Natural killer cell treated with Interleukin-12 subunit alpha and Interleukin-12 subunit beta and Interleukin-15 and Interleukin-18, amount 100 ng/mL, for 72 hours (primary cell): Measurements from ENCODE around the gene SYTL2. TPM values are rescaled to one million over a fixed set of nuclear protein-coding genes. Genes with fewer than 3 reads are reported as not detected.

Experiments
- ATAC-seq, 2 donors: fragments of 150-1000 bp; cut with Tn5 transposase in 1 of 2; sonication (Bioruptor Pico), chemical (Tn5 transposase) in 1 of 2; 2 replicates each; pipeline ENCODE4 v1.10.0; 2021
- DNase-seq: peaks from one replicate; pipeline ENCODE4 v3.0.0; 2022; ENCODE audit warnings: low spot score
- H3K27ac Mint-ChIP-seq, 2 donors: 1 replicate in 1 of 2; 2 replicates in 1 of 2; pipeline ENCODE4 v1.8.0; 2022; ENCODE audit warnings: mixed read lengths in 2 of 2, mild to moderate bottlenecking in 1 of 2, moderate library complexity in 1 of 2
- H3K27me3 Mint-ChIP-seq, 2 donors: 1 replicate in 1 of 2; 2 replicates in 1 of 2; pipeline ENCODE4 v1.8.0; 2022; ENCODE audit warnings: mixed read lengths in 2 of 2
- H3K36me3 Mint-ChIP-seq: one replicate; pipeline ENCODE4 v1.8.0; 2022; ENCODE audit warnings: mixed read lengths
- H3K4me1 Mint-ChIP-seq, 2 donors: 1 replicate in 1 of 2; 2 replicates in 1 of 2; pipeline ENCODE4 v1.8.0; 2022; ENCODE audit warnings: low read depth in 2 of 2, mixed read lengths in 2 of 2, mild to moderate bottlenecking in 1 of 2
- H3K4me3 Mint-ChIP-seq: one replicate; pipeline ENCODE4 v1.8.0; 2022; ENCODE audit warnings: mixed read lengths
- H3K9me3 Mint-ChIP-seq: 2 replicates; pipeline ENCODE4 v1.8.0; 2022; ENCODE audit warnings: mixed read lengths
- total RNA-seq, 2 donors: library from RNA; stranded (reverse); gene quantifications; one replicate each; pipeline ENCODE4 v1.2.3, GENCODE V29; 2022

The SYTL2 gene
- total RNA-seq, 2 donors from 2014 or later: 68.8 to 74.8 TPM

- no peak overlapping the region for H3K4me3 Mint-ChIP-seq
Observed at GRCh38 chr11:85774256-85775101, 36.5 kb downstream of the SYTL2 start.

GRCh38 chr11:85772695-85773094 lies 38.2 kb downstream of the SYTL2 start:
- peak overlapping the region in 1 of 2 donors; percentile 17 for H3K27ac Mint-ChIP-seq
- H3K4me1 Mint-ChIP-seq: peaks cover 63 to 66% of the 10 kb centered on the region in 2 donors
- H3K9me3 Mint-ChIP-seq: peaks cover 7% of the 10 kb centered on the region
- H3K27me3 Mint-ChIP-seq: no peaks in the 10 kb centered on the region
- no peak for DNase-seq
- ATAC-seq: no peak
- peaks cover 15% of the 10 kb centered on the region for H3K36me3 Mint-ChIP-seq
- H3K4me3 Mint-ChIP-seq: no peak overlapping the region

More at GRCh38 chr11:85774256-85775101, 36.5 kb downstream of the SYTL2 start:
- H3K4me1 Mint-ChIP-seq: peaks cover 45 to 53% of the 10 kb centered on the region in 2 donors
- H3K36me3 Mint-ChIP-seq: peaks cover 8% of the 10 kb centered on the region
- peaks cover 7% of the 10 kb centered on the region for H3K9me3 Mint-ChIP-seq
- no peak for DNase-seq
- ATAC-seq: no peak
- no peaks in the 10 kb centered on the region for H3K27me3 Mint-ChIP-seq
- H3K27ac Mint-ChIP-seq: peak overlapping the region in 1 of 2 donors; percentile 99

GRCh38 chr11:85771568-85771967 lies 39.4 kb downstream of the SYTL2 start:
- Mint-ChIP-seq H3K9me3 (peaks cover 7% of the 10 kb centered on the region), H3K36me3 (peaks cover 15% of the 10 kb centered on the region), H3K27ac (no peak overlapping the region), H3K27me3 (no peaks in the 10 kb centered on the region), H3K4me1 (peaks cover 64 to 65% of the 10 kb centered on the region in 2 donors), H3K4me3 (no peak overlapping the region)
- ATAC-seq (no peak), DNase-seq (no peak)

GRCh38 chr11:85769771-85770170 lies 41.2 kb downstream of the SYTL2 start:
- DNase-seq (no peak), ATAC-seq (peak in 1 of 2 donors; percentile 20)
- peak overlapping the region in 1 of 2 donors; percentile 25 for H3K27ac Mint-ChIP-seq
- peaks cover 7% of the 10 kb centered on the region for H3K9me3 Mint-ChIP-seq
- H3K36me3 Mint-ChIP-seq: peaks cover 15% of the 10 kb centered on the region
- H3K4me1 Mint-ChIP-seq: peaks cover 57 to 59% of the 10 kb centered on the region in 2 donors
- H3K4me3 Mint-ChIP-seq: no peak overlapping the region
- H3K27me3 Mint-ChIP-seq: no peaks in the 10 kb centered on the region

- ATAC-seq: no peak
- H3K36me3 Mint-ChIP-seq: peaks cover 15% of the 10 kb centered on the region
- no peaks in the 10 kb centered on the region for H3K27me3 Mint-ChIP-seq
- H3K27ac Mint-ChIP-seq: peak overlapping the region; percentile 3 to 25
- H3K4me1 Mint-ChIP-seq: peaks cover 59% of the 10 kb centered on the region in 2 donors
- peaks cover 7% of the 10 kb centered on the region for H3K9me3 Mint-ChIP-seq
- H3K4me3 Mint-ChIP-seq: no peak overlapping the region
- no peak for DNase-seq
Observed at GRCh38 chr11:85768473-85769146, 42.3 kb downstream of the SYTL2 start.

- DNase-seq (no peak), ATAC-seq (no peak)
- H3K27me3 Mint-ChIP-seq: no peaks in the 10 kb centered on the region
- no peak overlapping the region for H3K4me3 Mint-ChIP-seq
- H3K36me3 Mint-ChIP-seq: peaks cover 15% of the 10 kb centered on the region
- peaks cover 7% of the 10 kb centered on the region for H3K9me3 Mint-ChIP-seq
- H3K4me1 Mint-ChIP-seq: peaks cover 60 to 63% of the 10 kb centered on the region in 2 donors
- H3K27ac Mint-ChIP-seq: peak overlapping the region in 1 of 2 donors; percentile 25
Observed at GRCh38 chr11:85767246-85767945, 43.5 kb downstream of the SYTL2 start.

GRCh38 chr11:85766721-85767161 lies 44.2 kb downstream of the SYTL2 start:
- no peak overlapping the region for H3K4me3 Mint-ChIP-seq
- peaks cover 64 to 68% of the 10 kb centered on the region in 2 donors for H3K4me1 Mint-ChIP-seq
- H3K9me3 Mint-ChIP-seq: peaks cover 7% of the 10 kb centered on the region
- no peak for DNase-seq
- H3K27me3 Mint-ChIP-seq: no peaks in the 10 kb centered on the region
- H3K27ac Mint-ChIP-seq: no peak overlapping the region
- ATAC-seq: no peak
- peaks cover 15% of the 10 kb centered on the region for H3K36me3 Mint-ChIP-seq

GRCh38 chr11:85764796-85765195 lies 46.1 kb downstream of the SYTL2 start:
- DNase-seq (no peak), ATAC-seq (no peak)
- H3K27me3 Mint-ChIP-seq: no peaks in the 10 kb centered on the region
- H3K36me3 Mint-ChIP-seq: peaks cover 8% of the 10 kb centered on the region
- H3K4me1 Mint-ChIP-seq: peaks cover 63 to 71% of the 10 kb centered on the region in 2 donors
- no peaks in the 10 kb centered on the region for H3K9me3 Mint-ChIP-seq
- no peak overlapping the region for H3K4me3 Mint-ChIP-seq
- no peak overlapping the region for H3K27ac Mint-ChIP-seq

GRCh38 chr11:85762226-85762625 lies 48.7 kb downstream of the SYTL2 start:
- H3K27me3 Mint-ChIP-seq: no peaks in the 10 kb centered on the region
- H3K27ac Mint-ChIP-seq: peak overlapping the region in 1 of 2 donors; percentile 61
- peaks cover 61 to 71% of the 10 kb centered on the region in 2 donors for H3K4me1 Mint-ChIP-seq
- no peaks in the 10 kb centered on the region for H3K36me3 Mint-ChIP-seq
- DNase-seq (no peak), ATAC-seq (no peak)
- no peak overlapping the region for H3K4me3 Mint-ChIP-seq
- no peaks in the 10 kb centered on the region for H3K9me3 Mint-ChIP-seq

- peak overlapping the region; percentile 72 to 86 for H3K27ac Mint-ChIP-seq
- peaks cover 5% of the 10 kb centered on the region for H3K36me3 Mint-ChIP-seq
Observed at GRCh38 chr11:85759915-85760314, 51.0 kb downstream of the SYTL2 start.

GRCh38 chr11:85758480-85759039 lies 52.4 kb downstream of the SYTL2 start:
- DNase-seq (no peak), ATAC-seq (no peak)
- Mint-ChIP-seq H3K4me3 (peak overlapping the region; percentile 70), H3K27ac (peak overlapping the region; percentile 68 to 86), H3K4me1 (peaks cover 69 to 74% of the 10 kb centered on the region in 2 donors), H3K9me3 (no peaks in the 10 kb centered on the region), H3K36me3 (peaks cover 5% of the 10 kb centered on the region), H3K27me3 (no peaks in the 10 kb centered on the region)

More at GRCh38 chr11:85759915-85760314, 51.0 kb downstream of the SYTL2 start:
- H3K9me3 Mint-ChIP-seq: no peaks in the 10 kb centered on the region
- peak overlapping the region; percentile 67 for H3K4me3 Mint-ChIP-seq
- H3K27me3 Mint-ChIP-seq: no peaks in the 10 kb centered on the region
- ATAC-seq (no peak), DNase-seq (no peak)
- H3K4me1 Mint-ChIP-seq: peaks cover 73 to 80% of the 10 kb centered on the region in 2 donors

GRCh38 chr11:85758026-85758425 lies 52.9 kb downstream of the SYTL2 start:
- peak overlapping the region; percentile 58 for H3K4me3 Mint-ChIP-seq
- DNase-seq: no peak
- peaks cover 69 to 74% of the 10 kb centered on the region in 2 donors for H3K4me1 Mint-ChIP-seq
- no peak for ATAC-seq
- H3K27ac Mint-ChIP-seq: peak overlapping the region; percentile 68 to 86
- H3K9me3 Mint-ChIP-seq: peaks cover 3% of the 10 kb centered on the region
- H3K27me3 Mint-ChIP-seq: no peaks in the 10 kb centered on the region
- peaks cover 9% of the 10 kb centered on the region for H3K36me3 Mint-ChIP-seq
